Activated CD8-positive, alpha-beta memory T cell treated with anti-CD3 and anti-CD28 coated beads, Interleukin-2, amount 50 U/mL, for 48 hours (primary cell): ENCODE results near the gene RGPD4.

Experiments
- DNase-seq: peaks from one replicate; pipeline ENCODE4 v3.0.0-alpha.2; 2020

Gene RGPD4

GRCh38 chr2:107931412-107931811 is 104.7 kb downstream of the RGPD4 start:
- DNase-seq: no peak

- no peak for DNase-seq
Observed at GRCh38 chr2:107932488-107932887, 105.8 kb downstream of the RGPD4 start.

- DNase-seq: no peak
Observed at GRCh38 chr2:107932979-107933378, 106.3 kb downstream of the RGPD4 start.

- DNase-seq: no peak
Observed at GRCh38 chr2:107936433-107937359, 110.0 kb downstream of the RGPD4 start.
